ENCODE data around the gene LPIN2. TPM values are rescaled to one million over a fixed set of nuclear protein-coding genes. Genes with fewer than 3 reads are reported as not detected.
"Not testable (repeated sequence)": the region's sequence is repeated elsewhere in the genome, so short reads cannot be mapped to it uniquely, and the experiment has no call there.

LPIN2 gene
- total RNA-seq, 2 donors from 2014 or later: 101 to 106 TPM

GRCh38 chr18:3054214-3054613, 41.3 kb upstream of the LPIN2 start:
- H3K4me1 Mint-ChIP-seq (ENCODE audit: low read depth): peaks cover 51% of the 10 kb centered on the region
- peaks cover 13 to 18% of the 10 kb centered on the region in 2 donors for H3K36me3 Mint-ChIP-seq (ENCODE audit: insufficient read depth in 2 of 2)
- DNase-seq (no peak), ATAC-seq (replicated peaks in 1 of 2) (no peak)
- H3K27me3 Mint-ChIP-seq (ENCODE audit: low read depth): no peaks in the 10 kb centered on the region
- H3K4me3 Mint-ChIP-seq: no peak overlapping the region
- H3K27ac Mint-ChIP-seq: no peak overlapping the region
- H3K9me3 Mint-ChIP-seq: peaks cover 8 to 14% of the 10 kb centered on the region in 2 donors

DNA sequence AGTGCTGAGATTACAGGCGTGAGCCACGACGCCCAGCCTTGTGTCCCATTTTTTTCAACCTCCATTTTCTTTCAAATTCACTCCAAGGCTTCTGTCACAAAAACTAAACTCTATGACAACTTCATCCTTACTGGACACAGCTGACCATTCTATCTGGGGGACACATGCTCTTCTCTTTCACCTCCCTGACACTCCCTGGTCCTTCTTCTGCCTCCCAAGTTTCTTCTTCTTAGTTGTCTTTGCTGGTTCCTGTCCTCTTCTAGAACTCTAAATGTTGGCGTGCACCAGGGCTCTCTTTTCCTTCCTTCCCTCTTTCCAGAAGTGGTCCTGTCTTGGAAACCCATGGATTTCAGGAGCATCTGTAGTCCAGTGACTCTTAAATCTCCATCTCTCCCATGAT, 40.1 kb upstream of the LPIN2 start:
- Mint-ChIP-seq H3K4me1 (ENCODE audit: low read depth) (peaks cover 43% of the 10 kb centered on the region), H3K4me3 (peak overlapping the region in 1 of 2 donors; percentile 4)
- ATAC-seq (replicated peaks in 1 of 2): no peak

DNA sequence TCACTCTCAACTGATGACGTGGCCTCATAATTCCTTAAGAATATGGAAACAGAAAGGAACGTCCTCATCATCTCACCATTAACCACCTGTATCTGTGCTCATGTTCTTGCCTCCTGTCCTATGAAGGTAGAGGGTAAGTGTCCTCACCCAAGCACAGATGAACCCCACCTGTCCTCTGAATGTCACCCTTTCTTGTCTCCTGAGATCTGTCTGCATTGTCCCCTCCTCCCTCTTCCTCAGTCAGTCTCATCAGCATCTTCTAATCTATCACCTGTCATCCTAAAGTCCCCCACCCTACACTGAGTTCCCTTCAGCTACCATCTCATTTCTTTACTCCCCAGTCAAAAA, 39.4 kb upstream of the LPIN2 start:
- Mint-ChIP-seq H3K27ac (peak overlapping the region; percentile 45), H3K9me3 (peaks cover 8 to 14% of the 10 kb centered on the region in 2 donors), H3K4me3 (peak overlapping the region; percentile 6 to 19), H3K27me3 (ENCODE audit: low read depth) (no peaks in the 10 kb centered on the region), H3K4me1 (ENCODE audit: low read depth) (peaks cover 39% of the 10 kb centered on the region), H3K36me3 (ENCODE audit: insufficient read depth in 2 of 2) (peaks cover 13 to 18% of the 10 kb centered on the region in 2 donors)
- ATAC-seq (replicated peaks in 1 of 2) (peak; percentile 34 to 42), DNase-seq (no peak)

More for the DNA sequence above, 40.1 kb upstream of the LPIN2 start:
- no peak for DNase-seq
- Mint-ChIP-seq H3K27me3 (ENCODE audit: low read depth) (no peaks in the 10 kb centered on the region), H3K9me3 (peaks cover 8 to 14% of the 10 kb centered on the region in 2 donors), H3K27ac (no peak overlapping the region), H3K36me3 (ENCODE audit: insufficient read depth in 2 of 2) (peaks cover 13 to 18% of the 10 kb centered on the region in 2 donors)

- peak overlapping the region in 1 of 2 donors; percentile 6 for H3K4me3 Mint-ChIP-seq
- H3K27ac Mint-ChIP-seq: peak overlapping the region; percentile 45
- H3K36me3 Mint-ChIP-seq (ENCODE audit: insufficient read depth in 2 of 2): peaks cover 13 to 18% of the 10 kb centered on the region in 2 donors
- DNase-seq (no peak), ATAC-seq (replicated peaks in 1 of 2) (peak; percentile 46 to 55)
- H3K9me3 Mint-ChIP-seq: peaks cover 8 to 14% of the 10 kb centered on the region in 2 donors
- no peaks in the 10 kb centered on the region for H3K27me3 Mint-ChIP-seq (ENCODE audit: low read depth)
- H3K4me1 Mint-ChIP-seq (ENCODE audit: low read depth): peaks cover 35% of the 10 kb centered on the region
These were observed 38.9 kb upstream of the LPIN2 start for GRCh38 chr18:3051718-3052410.

- Mint-ChIP-seq H3K36me3 (ENCODE audit: insufficient read depth in 2 of 2) (peaks cover 13 to 18% of the 10 kb centered on the region in 2 donors), H3K4me1 (ENCODE audit: low read depth) (peaks cover 46% of the 10 kb centered on the region), H3K9me3 (peaks cover 8 to 14% of the 10 kb centered on the region in 2 donors)
- H3K27ac Mint-ChIP-seq; ATAC-seq (replicated peaks in 1 of 2); DNase-seq; H3K4me3 Mint-ChIP-seq; H3K27me3 Mint-ChIP-seq (ENCODE audit: low read depth): not testable (repeated sequence)
These were observed 37.0 kb upstream of the LPIN2 start for GRCh38 chr18:3049897-3050454.

GRCh38 chr18:3048820-3049349, 35.9 kb upstream of the LPIN2 start:
- no peak for ATAC-seq (replicated peaks in 1 of 2)

GRCh38 chr18:3048121-3048520, 35.2 kb upstream of the LPIN2 start:
- Mint-ChIP-seq H3K4me3 (peak overlapping the region in 1 of 2 donors; percentile 44), H3K9me3 (peaks cover 2 to 5% of the 10 kb centered on the region in 2 donors), H3K4me1 (ENCODE audit: low read depth) (peaks cover 46% of the 10 kb centered on the region), H3K36me3 (ENCODE audit: insufficient read depth in 2 of 2) (peaks cover 4 to 7% of the 10 kb centered on the region in 2 donors), H3K27ac (no peak overlapping the region), H3K27me3 (ENCODE audit: low read depth) (no peaks in the 10 kb centered on the region)
- DNase-seq: no peak
- ATAC-seq (replicated peaks in 1 of 2): no peak

More at GRCh38 chr18:3048820-3049349, 35.9 kb upstream of the LPIN2 start:
- H3K36me3 Mint-ChIP-seq (ENCODE audit: insufficient read depth in 2 of 2): peaks cover 10 to 13% of the 10 kb centered on the region in 2 donors
- H3K27ac Mint-ChIP-seq: no peak overlapping the region
- peaks cover 50% of the 10 kb centered on the region for H3K4me1 Mint-ChIP-seq (ENCODE audit: low read depth)
- no peaks in the 10 kb centered on the region for H3K27me3 Mint-ChIP-seq (ENCODE audit: low read depth)
- no peak overlapping the region for H3K4me3 Mint-ChIP-seq
- DNase-seq: no peak
- H3K9me3 Mint-ChIP-seq: peaks cover 8 to 11% of the 10 kb centered on the region in 2 donors

DNA sequence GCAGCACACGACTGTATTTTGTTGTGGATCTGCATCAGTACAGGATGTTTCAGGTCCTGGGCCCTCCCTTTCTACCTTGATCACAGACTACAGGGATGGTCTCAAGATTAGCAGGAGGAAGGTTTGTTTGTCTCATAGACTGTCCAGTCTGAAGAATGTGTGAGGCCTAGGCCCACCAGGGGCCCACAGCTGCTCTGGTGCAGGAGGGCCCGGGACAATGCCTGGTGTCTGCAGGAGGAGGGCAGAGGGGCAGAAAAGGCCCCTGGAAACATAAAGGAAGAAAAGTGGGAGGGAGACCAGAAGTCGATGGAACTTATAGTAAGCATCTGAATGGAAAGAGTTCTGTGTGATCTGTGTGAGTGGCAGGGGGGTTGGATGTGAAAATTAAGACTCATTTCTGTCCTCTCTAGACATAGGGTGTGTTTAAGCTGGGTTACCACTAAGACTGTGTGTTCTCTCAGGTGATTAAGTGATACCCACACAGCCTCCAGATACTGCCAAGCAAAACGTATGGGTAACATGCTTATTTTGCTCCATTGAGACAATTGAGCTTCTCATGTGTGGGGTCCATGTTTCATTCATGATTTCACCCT, 33.4 kb upstream of the LPIN2 start:
- Mint-ChIP-seq H3K9me3 (no peaks in the 10 kb centered on the region), H3K4me3 (peak overlapping the region; percentile 5 to 19), H3K27ac (peak overlapping the region; percentile 48), H3K36me3 (ENCODE audit: insufficient read depth in 2 of 2) (no peaks in the 10 kb centered on the region), H3K4me1 (ENCODE audit: low read depth) (peaks cover 30% of the 10 kb centered on the region), H3K27me3 (ENCODE audit: low read depth) (no peaks in the 10 kb centered on the region)
- DNase-seq (peak; percentile 37 to 39), ATAC-seq (replicated peaks in 1 of 2) (peak; percentile 100)

- Mint-ChIP-seq H3K36me3 (ENCODE audit: insufficient read depth in 2 of 2) (no peaks in the 10 kb centered on the region), H3K27me3 (ENCODE audit: low read depth) (no peaks in the 10 kb centered on the region), H3K9me3 (no peaks in the 10 kb centered on the region), H3K4me1 (ENCODE audit: low read depth) (peaks cover 38% of the 10 kb centered on the region), H3K27ac (no peak overlapping the region), H3K4me3 (no peak overlapping the region)
- DNase-seq (no peak), ATAC-seq (replicated peaks in 1 of 2) (no peak)
These were observed 32.2 kb upstream of the LPIN2 start for GRCh38 chr18:3044931-3045698.

DNA sequence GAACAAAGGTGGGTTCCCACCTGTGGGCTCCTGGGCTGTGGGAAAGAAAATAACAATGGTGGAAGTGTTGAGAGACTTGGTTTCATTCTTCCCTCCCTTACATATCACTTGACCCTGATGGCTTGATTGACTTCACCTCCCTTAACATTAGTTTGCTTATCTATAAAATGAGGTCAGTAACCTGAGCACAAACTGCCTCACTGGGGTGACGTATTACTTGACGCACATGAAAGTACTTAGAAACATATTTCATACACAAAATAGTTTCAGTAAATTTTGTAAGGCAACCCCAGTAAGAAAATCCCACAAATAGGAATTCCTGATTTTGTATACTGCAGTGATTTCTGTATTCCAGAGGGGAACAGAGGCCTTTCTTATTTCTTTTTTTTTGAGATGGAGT, 29.4 kb upstream of the LPIN2 start:
- DNase-seq: no peak

GRCh38 chr18:3041843-3042242, 28.9 kb upstream of the LPIN2 start:
- no peak overlapping the region for H3K4me3 Mint-ChIP-seq
- H3K9me3 Mint-ChIP-seq: no peaks in the 10 kb centered on the region
- H3K27me3 Mint-ChIP-seq (ENCODE audit: low read depth): no peaks in the 10 kb centered on the region
- DNase-seq (no peak), ATAC-seq (replicated peaks in 1 of 2) (no peak)
- H3K36me3 Mint-ChIP-seq (ENCODE audit: insufficient read depth in 2 of 2): no peaks in the 10 kb centered on the region
- H3K27ac Mint-ChIP-seq: no peak overlapping the region
- H3K4me1 Mint-ChIP-seq (ENCODE audit: low read depth): peaks cover 53% of the 10 kb centered on the region

More for the DNA sequence above, 29.4 kb upstream of the LPIN2 start:
- Mint-ChIP-seq H3K36me3 (ENCODE audit: insufficient read depth in 2 of 2) (no peaks in the 10 kb centered on the region), H3K4me1 (ENCODE audit: low read depth) (peaks cover 54% of the 10 kb centered on the region), H3K27ac (no peak overlapping the region), H3K4me3 (no peak overlapping the region), H3K27me3 (ENCODE audit: low read depth) (no peaks in the 10 kb centered on the region), H3K9me3 (no peaks in the 10 kb centered on the region)
- ATAC-seq (replicated peaks in 1 of 2): no peak

DNA sequence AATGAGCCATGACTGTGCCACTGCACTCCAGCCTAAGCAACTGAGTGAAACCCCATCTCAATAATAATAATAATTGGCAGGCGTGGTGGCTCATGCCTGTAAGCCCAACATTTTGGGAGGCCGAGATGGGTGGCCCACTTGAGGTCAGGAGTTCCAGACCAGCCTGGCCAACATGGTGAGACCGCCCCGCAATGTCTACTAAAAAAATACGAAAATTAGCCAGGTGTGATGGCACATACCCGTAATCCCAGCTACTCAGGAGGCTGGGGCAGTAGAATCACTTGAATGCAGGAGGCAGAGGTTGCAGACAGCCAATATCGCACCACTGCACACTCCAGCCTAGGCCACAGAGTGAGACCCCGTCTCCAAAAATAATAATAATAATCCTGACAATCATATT, 27.9 kb upstream of the LPIN2 start:
- H3K4me1 Mint-ChIP-seq (ENCODE audit: low read depth): peaks cover 44% of the 10 kb centered on the region
- no peaks in the 10 kb centered on the region for H3K36me3 Mint-ChIP-seq (ENCODE audit: insufficient read depth in 2 of 2)
- H3K27me3 Mint-ChIP-seq (ENCODE audit: low read depth): no peaks in the 10 kb centered on the region
- no peak overlapping the region for H3K27ac Mint-ChIP-seq
- no peak overlapping the region for H3K4me3 Mint-ChIP-seq
- DNase-seq (no peak), ATAC-seq (replicated peaks in 1 of 2) (no peak)
- H3K9me3 Mint-ChIP-seq: no peaks in the 10 kb centered on the region

- no peak overlapping the region for H3K4me3 Mint-ChIP-seq
- H3K27me3 Mint-ChIP-seq (ENCODE audit: low read depth): no peaks in the 10 kb centered on the region
- no peaks in the 10 kb centered on the region for H3K9me3 Mint-ChIP-seq
- DNase-seq: no peak
- peak overlapping the region; percentile 0 for H3K27ac Mint-ChIP-seq
- H3K36me3 Mint-ChIP-seq (ENCODE audit: insufficient read depth in 2 of 2): no peaks in the 10 kb centered on the region
- peaks cover 37% of the 10 kb centered on the region for H3K4me1 Mint-ChIP-seq (ENCODE audit: low read depth)
- ATAC-seq (replicated peaks in 1 of 2): peak; percentile 87 to 89
These were observed 27.2 kb upstream of the LPIN2 start for GRCh38 chr18:3040173-3040572.

Data from activated T-cell treated with anti-CD3 and anti-CD28 coated beads, Interleukin-2, amount 50 U/mL, for 72 hours (primary cell).